Activated T-helper 2 cell treated with anti-CD3 and anti-CD28 coated beads, Interferon-gamma antibody, Interleukin-2, Interleukin-4, amounts not matched to agents 10 μg/mL and 5 μg/mL and 100 μg/mL, durations not matched to agents 14 hours and 24 hours and 36 hours (primary cell): ENCODE measurements around the gene PRKCSH. TPM values are rescaled to one million over a fixed set of nuclear protein-coding genes. Genes with fewer than 3 reads are reported as not detected.

ENCODE experiments used
- DNase-seq: peaks from one replicate; pipeline ENCODE4 v3.0.0; 2021; ENCODE audit warnings: low spot score
- H3K27ac Mint-ChIP-seq: one replicate; pipeline ENCODE4 v1.8.0; 2021; ENCODE audit warnings: mixed read lengths
- H3K27me3 Mint-ChIP-seq: one replicate; pipeline ENCODE4 v1.8.0; 2021; ENCODE audit warnings: low read depth, mixed read lengths
- H3K36me3 Mint-ChIP-seq: one replicate; pipeline ENCODE4 v1.8.0; 2021; ENCODE audit warnings: low read depth, mixed read lengths
- H3K4me1 Mint-ChIP-seq: one replicate; pipeline ENCODE4 v1.8.0; 2021; ENCODE audit warnings: low read depth, mixed read lengths
- H3K4me3 Mint-ChIP-seq: one replicate; pipeline ENCODE4 v1.8.0; 2021; ENCODE audit warnings: low read depth, mild to moderate bottlenecking, moderate library complexity, mixed read lengths
- H3K9me3 Mint-ChIP-seq: one replicate; pipeline ENCODE4 v1.8.0; 2021; ENCODE audit warnings: mixed read lengths
- intact Hi-C: fragments of 100-400 bp; cut with micrococcal nuclease; formaldehyde crosslinking; loops from one replicate; pipeline ENCODE4 v1.15.1; 2023
- total RNA-seq: library from RNA; stranded (reverse); gene quantifications from 2 replicates; pipeline ENCODE4 v1.2.3, GENCODE V29; 2022

The PRKCSH gene, protein sequence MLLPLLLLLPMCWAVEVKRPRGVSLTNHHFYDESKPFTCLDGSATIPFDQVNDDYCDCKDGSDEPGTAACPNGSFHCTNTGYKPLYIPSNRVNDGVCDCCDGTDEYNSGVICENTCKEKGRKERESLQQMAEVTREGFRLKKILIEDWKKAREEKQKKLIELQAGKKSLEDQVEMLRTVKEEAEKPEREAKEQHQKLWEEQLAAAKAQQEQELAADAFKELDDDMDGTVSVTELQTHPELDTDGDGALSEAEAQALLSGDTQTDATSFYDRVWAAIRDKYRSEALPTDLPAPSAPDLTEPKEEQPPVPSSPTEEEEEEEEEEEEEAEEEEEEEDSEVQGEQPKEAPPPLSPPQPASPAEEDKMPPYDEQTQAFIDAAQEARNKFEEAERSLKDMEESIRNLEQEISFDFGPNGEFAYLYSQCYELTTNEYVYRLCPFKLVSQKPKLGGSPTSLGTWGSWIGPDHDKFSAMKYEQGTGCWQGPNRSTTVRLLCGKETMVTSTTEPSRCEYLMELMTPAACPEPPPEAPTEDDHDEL
- 282 and 298 TPM in 2 replicates for total RNA-seq

DNA sequence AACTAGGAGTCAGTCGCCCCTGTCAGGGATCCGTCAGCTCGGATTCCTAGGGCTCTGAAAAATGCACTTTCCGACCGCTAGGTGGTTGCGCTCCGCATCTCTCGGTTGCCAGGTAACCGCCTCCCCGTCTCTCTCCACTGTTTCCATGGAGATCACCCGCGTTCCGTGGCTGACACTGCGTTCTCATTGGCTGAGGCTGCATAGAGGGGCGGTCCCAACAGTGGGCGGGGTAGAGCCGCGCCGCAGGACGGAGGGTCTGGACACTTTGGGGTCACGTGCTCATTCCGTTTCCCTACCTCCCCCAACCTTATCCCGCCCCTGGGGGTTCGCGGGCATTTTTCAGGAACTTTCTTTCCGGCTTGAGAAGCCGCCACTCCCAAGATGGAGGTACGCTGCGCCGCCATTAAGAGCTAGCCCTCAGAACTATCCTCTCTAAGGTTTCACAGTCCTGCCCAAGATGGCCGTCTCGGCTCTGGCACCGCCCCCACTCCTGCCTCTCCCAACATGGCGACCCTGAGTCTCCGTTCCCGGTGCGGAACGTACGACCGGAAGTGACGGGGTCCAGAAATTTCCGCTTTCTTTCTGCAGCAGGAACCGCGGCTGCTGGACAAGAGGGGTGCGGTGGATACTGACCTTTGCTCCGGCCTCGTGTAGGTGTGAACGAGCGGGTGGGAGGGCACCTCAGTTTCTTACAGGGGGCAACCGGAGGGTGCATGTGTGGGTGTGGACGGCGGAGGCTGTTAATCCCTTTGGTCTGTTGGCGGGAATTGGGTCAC, at the start of gene PRKCSH, which contains the start of gene ODAD3:
TSS of gene PRKCSH (plus strand) at position 579 of the 776 bp plus-strand sequence. CDS start 483 bp downstream, outside the sequence.
TSS of gene ODAD3 (minus strand) at position 65 of the 776 bp plus-strand sequence. CDS start 105 bp downstream, outside the sequence.
- H3K9me3 Mint-ChIP-seq = no peaks in the 10 kb centered on the region
- DNase-seq = peak; percentile 99
- H3K4me3 Mint-ChIP-seq = peak within 1 kb of the TSS; percentile 96
- peaks cover 36% of the 10 kb centered on the region for H3K36me3 Mint-ChIP-seq
- H3K27me3 Mint-ChIP-seq = no peaks in the 10 kb centered on the region
- peaks cover 7% of the 10 kb centered on the region for H3K4me1 Mint-ChIP-seq
- intact Hi-C loops = loop anchor here (1.0 to 2.0 kb wide), 7 partner anchors 47 to 564 kb away; partner anchors contain the start of genes CARM1, ECSIT, SWSAP1 and ZNF653
- H3K27ac Mint-ChIP-seq = peak within 1 kb of the TSS; percentile 89

DNA sequence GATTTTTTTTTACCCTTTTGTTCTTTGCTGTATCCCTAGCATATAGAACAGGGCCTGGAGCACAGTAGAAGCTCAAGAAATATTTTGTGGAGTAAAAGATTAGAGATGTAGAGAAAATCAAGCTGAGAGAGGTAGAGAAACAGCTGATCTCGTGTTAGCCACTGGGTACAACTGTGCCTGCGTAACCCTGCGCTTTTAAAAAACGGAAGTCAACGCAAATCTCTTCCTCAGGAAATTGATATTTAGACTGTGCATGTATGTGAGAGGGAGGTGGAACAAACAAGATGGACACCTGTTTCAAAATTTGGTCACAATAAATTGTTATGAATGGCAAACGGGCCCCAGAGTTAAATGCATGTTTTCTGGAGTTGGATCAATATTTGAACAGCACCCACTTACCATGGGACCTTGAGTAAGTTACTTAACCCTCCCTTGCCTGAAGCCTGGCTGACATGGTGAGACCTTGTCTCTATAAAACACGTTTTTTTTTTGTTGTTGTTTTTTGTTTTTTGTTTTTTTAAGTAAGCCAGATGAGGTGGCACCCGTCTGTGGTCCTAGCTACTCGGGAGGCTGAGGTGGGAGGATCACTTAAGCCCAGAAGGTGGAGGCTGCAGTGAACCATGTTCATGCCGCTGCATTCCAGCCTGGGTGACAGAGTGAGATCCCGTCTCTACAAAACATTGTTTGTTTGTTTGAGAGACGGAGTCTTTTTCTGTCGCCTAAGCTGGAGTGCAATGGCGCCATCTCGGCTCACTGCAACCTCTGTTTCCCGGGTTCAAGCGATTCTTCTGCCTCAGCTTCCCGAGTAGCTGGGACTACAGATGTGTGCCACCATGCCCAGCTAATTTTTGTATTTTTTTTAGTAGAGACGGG, 48.0 kb upstream of the PRKCSH start:
- Mint-ChIP-seq H3K27me3 (peaks cover 15% of the 10 kb centered on the region), H3K9me3 (peaks cover 4% of the 10 kb centered on the region), H3K4me1 (peaks cover 7% of the 10 kb centered on the region), H3K4me3 (no peak overlapping the region), H3K27ac (no peak overlapping the region), H3K36me3 (no peaks in the 10 kb centered on the region)
- DNase-seq = no peak
- intact Hi-C loops = no loop called here

DNA sequence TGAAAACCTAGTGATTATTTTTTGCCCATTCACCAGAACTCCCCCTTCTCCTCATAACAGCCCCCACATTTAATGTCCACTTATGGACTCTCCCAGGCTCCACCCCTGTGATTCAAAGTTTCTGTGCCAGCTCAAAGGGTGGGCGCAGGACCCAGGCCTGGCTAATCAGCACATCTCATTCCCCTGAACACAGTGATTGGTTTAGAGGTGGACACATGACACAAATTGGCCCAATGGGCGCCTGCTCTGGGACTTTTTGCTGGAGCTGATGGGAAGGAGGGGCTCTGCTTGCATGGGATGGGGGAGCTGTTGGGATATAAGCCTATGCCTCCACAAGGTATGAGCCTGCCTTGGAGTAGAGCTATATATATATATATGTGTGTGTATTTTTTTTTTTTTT, 45.1 kb upstream of the PRKCSH start:
- no peak for DNase-seq
- H3K27ac Mint-ChIP-seq = no peak overlapping the region
- no peak overlapping the region for H3K4me3 Mint-ChIP-seq
- H3K4me1 Mint-ChIP-seq = peaks cover 6% of the 10 kb centered on the region
- no peaks in the 10 kb centered on the region for H3K36me3 Mint-ChIP-seq
- intact Hi-C loops = no loop called here
- peaks cover 4% of the 10 kb centered on the region for H3K9me3 Mint-ChIP-seq
- peaks cover 6% of the 10 kb centered on the region for H3K27me3 Mint-ChIP-seq

DNA sequence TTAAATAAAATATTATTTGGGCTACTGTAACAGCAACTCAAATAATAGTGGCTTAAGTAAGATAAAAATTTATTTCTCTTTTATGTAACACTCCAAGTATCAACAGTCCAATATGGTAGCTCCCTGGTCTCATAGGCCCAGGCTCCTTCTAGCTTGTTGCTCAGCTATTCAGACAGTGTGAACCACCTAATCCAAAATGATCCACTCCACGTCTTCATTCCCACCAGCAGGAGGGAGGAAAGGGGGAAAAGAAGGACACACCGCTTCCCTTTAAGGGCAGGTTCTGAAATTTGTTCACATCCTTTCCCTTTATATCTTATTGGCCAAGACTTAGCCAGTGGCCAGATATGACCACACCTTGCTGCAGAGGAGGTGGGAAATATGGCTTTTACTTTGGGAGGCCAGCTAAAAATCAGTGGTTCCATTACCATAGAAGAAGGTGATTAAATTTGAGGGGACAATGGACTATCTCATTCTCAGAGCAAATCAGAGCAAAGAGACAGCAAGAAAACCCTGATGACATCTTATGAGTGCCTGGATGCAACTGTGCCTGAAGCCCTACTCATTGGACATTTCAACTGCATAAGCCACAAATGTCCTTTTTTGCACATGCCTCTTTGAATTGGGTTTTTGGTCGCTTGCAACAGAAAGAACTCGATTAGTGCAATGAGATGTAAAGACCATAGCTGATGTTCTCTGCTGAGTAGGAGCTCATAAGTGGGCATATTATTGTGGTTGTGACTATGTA, 44.3 kb upstream of the PRKCSH start:
- intact Hi-C loops = no loop called here
- DNase-seq = no peak

DNA sequence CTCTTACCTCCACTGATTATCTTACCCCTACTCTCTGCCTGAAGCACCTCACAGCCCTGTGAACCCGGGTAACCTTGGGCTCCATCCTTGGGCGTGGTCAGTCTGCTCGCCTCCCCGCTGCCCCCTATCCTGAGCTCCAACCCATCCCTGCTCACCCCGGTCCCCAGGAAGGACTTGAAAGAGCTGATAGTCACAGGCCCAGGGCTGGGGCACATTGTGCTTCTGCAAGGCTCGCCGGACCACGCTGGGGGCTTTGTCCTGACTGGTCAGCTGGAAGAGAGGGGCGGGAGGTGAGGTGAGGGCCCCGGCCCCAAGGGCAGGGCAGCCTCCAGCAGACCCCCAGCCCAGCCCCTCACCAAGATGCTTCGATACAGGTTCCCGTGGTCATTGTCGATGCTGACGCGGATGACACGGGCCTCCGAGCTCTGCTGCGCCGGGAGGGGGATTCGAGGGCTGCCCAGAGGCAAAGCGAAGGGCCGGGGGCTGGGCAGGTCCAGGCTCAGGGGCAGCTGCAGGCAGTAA, 38.3 kb upstream of the PRKCSH start:
- Mint-ChIP-seq H3K4me3 (no peak overlapping the region), H3K36me3 (no peaks in the 10 kb centered on the region), H3K9me3 (no peaks in the 10 kb centered on the region), H3K4me1 (peaks cover 2% of the 10 kb centered on the region), H3K27ac (no peak overlapping the region), H3K27me3 (peaks cover 5% of the 10 kb centered on the region)
- no peak for DNase-seq
- intact Hi-C loops = no loop called here

More for the DNA sequence above, 44.3 kb upstream of the PRKCSH start:
- H3K4me1 Mint-ChIP-seq = peaks cover 6% of the 10 kb centered on the region
- H3K36me3 Mint-ChIP-seq = no peaks in the 10 kb centered on the region
- no peak overlapping the region for H3K27ac Mint-ChIP-seq
- peaks cover 4% of the 10 kb centered on the region for H3K9me3 Mint-ChIP-seq
- no peak overlapping the region for H3K4me3 Mint-ChIP-seq
- peaks cover 8% of the 10 kb centered on the region for H3K27me3 Mint-ChIP-seq

DNA sequence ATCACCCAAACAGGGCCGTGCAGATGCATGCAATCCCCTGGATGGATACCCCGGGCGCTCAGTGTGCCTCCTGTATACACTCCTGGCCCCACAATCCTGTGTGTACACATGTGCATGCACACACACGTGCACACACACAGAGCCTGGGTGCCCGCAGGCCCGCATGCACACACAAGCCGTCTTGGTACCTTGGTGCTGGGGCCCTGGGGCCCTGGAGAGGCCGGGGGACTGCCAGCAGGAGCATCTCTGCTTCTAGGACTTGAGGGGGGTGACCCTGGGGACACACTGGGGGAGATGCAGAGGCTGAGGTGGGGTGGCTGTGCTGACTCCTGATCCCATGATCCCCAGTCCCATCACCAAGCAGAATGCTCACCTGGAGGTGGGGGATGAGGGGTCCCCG, 35.8 kb upstream of the PRKCSH start:
- Mint-ChIP-seq H3K9me3 (no peaks in the 10 kb centered on the region), H3K27ac (no peak overlapping the region), H3K36me3 (no peaks in the 10 kb centered on the region), H3K4me3 (no peak overlapping the region), H3K27me3 (peaks cover 5% of the 10 kb centered on the region), H3K4me1 (no peaks in the 10 kb centered on the region)
- intact Hi-C loops = no loop called here
- no peak for DNase-seq

DNA sequence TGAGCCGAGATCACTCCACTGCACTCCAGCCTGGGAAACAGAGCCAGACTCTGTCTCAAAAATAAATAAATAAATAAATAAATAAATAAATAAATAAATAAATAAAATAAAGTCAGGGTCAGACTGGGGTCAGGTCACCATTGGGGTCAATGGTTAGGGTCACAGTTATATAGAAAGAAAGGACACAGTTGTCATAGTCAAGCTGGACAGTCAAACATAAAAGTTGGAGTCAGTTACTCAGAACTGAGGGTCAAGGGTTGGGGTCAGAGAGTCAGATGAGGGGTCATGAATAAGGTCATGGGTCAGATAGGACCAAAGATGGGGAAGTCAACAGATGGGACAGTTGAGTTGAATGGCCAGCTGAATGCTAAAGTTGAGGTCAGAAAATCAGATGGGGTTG, 34.6 kb upstream of the PRKCSH start:
- no peak for DNase-seq
- no peaks in the 10 kb centered on the region for H3K9me3 Mint-ChIP-seq
- intact Hi-C loops = no loop called here
- no peaks in the 10 kb centered on the region for H3K36me3 Mint-ChIP-seq
- no peak overlapping the region for H3K4me3 Mint-ChIP-seq
- no peaks in the 10 kb centered on the region for H3K27me3 Mint-ChIP-seq
- no peak overlapping the region for H3K27ac Mint-ChIP-seq
- H3K4me1 Mint-ChIP-seq = no peaks in the 10 kb centered on the region

DNA sequence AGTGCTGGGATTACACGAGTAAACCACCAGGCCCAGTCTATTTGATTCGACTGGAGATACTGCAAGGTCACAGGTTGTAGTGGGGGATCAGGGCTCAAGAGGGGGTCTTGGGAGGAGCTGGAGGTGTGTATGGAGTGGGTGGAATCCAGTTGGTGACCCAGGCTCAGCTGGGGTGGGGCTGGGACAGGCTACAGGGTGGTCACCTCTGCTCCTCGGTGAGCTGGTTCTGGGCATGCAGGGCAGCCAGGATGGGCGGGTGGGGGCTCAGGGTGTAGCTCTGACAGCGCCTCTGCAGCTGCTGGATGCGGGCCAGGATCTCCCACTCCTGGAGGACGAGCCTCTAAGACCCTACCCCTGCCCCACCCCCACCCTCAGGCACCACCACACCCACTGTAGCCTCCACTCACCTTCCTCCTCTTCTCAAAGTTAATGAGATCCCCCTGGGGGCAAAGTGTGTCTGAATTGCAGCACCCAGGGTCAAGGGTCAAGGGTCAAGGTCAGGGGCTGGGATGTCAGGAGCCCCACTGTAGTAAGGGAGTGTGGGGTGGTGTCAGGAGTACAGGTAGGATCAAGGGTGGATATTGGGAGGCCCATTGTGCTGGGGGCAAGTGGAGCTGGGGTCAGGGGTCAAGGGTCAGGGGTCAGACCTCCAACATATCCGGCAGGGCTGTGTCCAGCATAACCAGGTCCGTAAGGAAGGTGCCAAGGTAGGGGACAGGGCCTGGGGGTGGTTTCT, 33.5 kb upstream of the PRKCSH start:
- H3K36me3 Mint-ChIP-seq = no peaks in the 10 kb centered on the region
- no peaks in the 10 kb centered on the region for H3K4me1 Mint-ChIP-seq
- no peaks in the 10 kb centered on the region for H3K9me3 Mint-ChIP-seq
- peaks cover 3% of the 10 kb centered on the region for H3K27me3 Mint-ChIP-seq
- intact Hi-C loops = no loop called here
- no peak overlapping the region for H3K27ac Mint-ChIP-seq
- no peak overlapping the region for H3K4me3 Mint-ChIP-seq
- no peak for DNase-seq

DNA sequence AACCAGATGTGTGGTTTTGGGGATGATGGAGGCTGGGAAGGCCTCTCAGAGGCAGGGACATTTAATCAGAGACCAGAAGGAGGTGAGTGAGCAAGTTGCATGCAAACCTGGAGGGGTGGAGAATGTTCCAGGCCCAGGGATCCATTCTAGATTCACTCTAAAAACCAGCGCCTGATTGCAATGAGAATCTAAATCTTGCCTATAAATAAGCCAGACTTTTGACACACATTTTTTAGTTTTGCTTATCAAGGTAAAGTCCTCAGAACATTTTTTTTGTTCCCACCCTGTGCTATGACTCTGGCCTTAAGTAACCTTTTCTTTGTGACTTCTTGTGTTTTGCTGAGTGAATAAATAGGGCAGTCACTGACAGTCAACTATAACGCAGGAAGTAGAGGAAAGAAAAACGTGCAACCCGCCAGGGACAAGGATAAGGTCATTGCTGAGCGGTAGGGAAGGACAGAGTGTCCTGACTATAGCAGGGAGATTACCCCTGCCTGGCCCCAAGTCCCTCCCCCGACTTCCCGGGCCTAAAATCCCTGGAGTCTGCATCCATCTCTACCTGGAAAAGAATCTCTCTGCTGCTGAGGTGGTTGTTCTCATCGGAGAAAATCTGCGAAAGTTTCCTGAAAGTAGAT, 30.7 kb upstream of the PRKCSH start:
- H3K4me3 Mint-ChIP-seq = no peak overlapping the region
- no peaks in the 10 kb centered on the region for H3K4me1 Mint-ChIP-seq
- no peaks in the 10 kb centered on the region for H3K36me3 Mint-ChIP-seq
- H3K27ac Mint-ChIP-seq = no peak overlapping the region
- DNase-seq = no peak
- intact Hi-C loops = no loop called here
- H3K9me3 Mint-ChIP-seq = no peaks in the 10 kb centered on the region
- peaks cover 3% of the 10 kb centered on the region for H3K27me3 Mint-ChIP-seq

DNA sequence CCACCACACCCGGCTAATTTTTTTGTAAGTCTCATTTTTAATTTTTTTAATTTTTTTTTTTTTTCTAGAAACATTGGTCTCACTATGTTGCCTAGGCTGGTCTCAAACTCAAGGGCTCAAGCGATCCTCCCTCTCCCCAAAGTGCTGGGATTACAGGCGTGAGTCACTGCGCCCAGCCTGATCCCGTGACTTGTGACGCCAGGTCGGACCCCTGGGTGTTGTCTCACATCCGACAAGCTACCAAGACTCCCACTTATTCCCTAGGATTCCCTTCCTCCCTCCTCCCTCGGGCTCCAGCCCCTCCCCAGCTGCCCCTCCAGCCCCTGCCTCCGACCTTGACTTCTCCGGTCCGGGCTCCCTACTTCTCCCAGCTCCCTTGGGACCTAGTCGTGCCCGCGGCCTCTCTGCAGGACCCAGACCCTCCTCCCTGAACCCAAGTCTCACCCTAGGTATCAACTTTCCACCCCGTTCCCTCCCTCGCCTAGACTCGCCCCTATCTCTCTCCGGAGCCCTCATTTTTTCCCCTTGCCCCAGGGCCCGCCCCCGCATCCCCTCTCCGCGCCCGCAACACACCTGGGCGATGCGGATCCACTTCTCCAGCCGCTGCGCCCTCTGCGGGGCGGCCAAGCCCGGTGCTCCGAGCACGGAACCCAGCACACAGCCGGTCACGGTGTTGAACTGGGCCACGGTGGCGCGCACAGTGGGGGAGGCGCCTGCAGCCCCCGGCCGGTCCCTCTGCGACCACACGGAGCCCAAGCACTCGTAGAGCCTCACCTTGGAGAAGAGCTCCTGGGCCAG, 29.4 kb upstream of the PRKCSH start:
- DNase-seq = no peak
- no peak overlapping the region for H3K4me3 Mint-ChIP-seq
- no peak overlapping the region for H3K27ac Mint-ChIP-seq
- peaks cover 6% of the 10 kb centered on the region for H3K27me3 Mint-ChIP-seq
- no peaks in the 10 kb centered on the region for H3K4me1 Mint-ChIP-seq
- intact Hi-C loops = no loop called here
- no peaks in the 10 kb centered on the region for H3K9me3 Mint-ChIP-seq
- no peaks in the 10 kb centered on the region for H3K36me3 Mint-ChIP-seq
